CD4-positive, alpha-beta memory T cell (primary cell): ENCODE results near the gene STX8. TPM values are rescaled to one million over a fixed set of nuclear protein-coding genes. Genes with fewer than 3 reads are reported as not detected.
"Not testable (repeated sequence)": the region's sequence is repeated elsewhere in the genome, so short reads cannot be mapped to it uniquely, and the experiment has no call there.

ENCODE experiments used
- CTCF ChIA-PET: fragments of 350-600 bp; sonication (Branson Sonifier 250); formaldehyde crosslinking; loops from one replicate; lab custom pipeline; 2021; ENCODE audit warnings: inconsistent platforms; ENCODE audit not compliant: partially characterized antibody; lab: Charles Lee
- POLR2A ChIA-PET: fragments of 350-600 bp; sonication (Branson Sonifier 250); formaldehyde crosslinking; loops from one replicate; lab custom pipeline; 2021; ENCODE audit not compliant: partially characterized antibody; lab: Charles Lee
- DNase-seq, 5 donors: peaks; one replicate each; pipeline versions ENCODE4 v3.0.0 to v3.0.0-alpha.2; 2020 to 2022; ENCODE audit warnings: mixed read lengths in 1 of 5
- H3K27ac ChIP-seq: one replicate; pipeline ENCODE4 v1.7.0; 2013; ENCODE audit warnings: low read depth, low read length
- H3K27me3 ChIP-seq: 2 replicates; pipeline ENCODE4 v1.7.0; 2013; ENCODE audit warnings: mild to moderate bottlenecking, low read length, moderate library complexity; ENCODE audit not compliant: insufficient read depth
- H3K36me3 ChIP-seq: 2 replicates; pipeline ENCODE4 v1.7.0; 2013; ENCODE audit warnings: mild to moderate bottlenecking, low read length, moderate library complexity; ENCODE audit not compliant: insufficient read depth
- H3K4me1 ChIP-seq: 2 replicates; pipeline ENCODE4 v1.7.0; 2013; ENCODE audit warnings: mild to moderate bottlenecking, low read length, moderate library complexity; ENCODE audit not compliant: insufficient read depth
- H3K4me3 ChIP-seq, 2 donors: one replicate each; pipeline ENCODE4 v1.7.0; 2013; ENCODE audit warnings: low read length in 2 of 2, mild to moderate bottlenecking in 1 of 2
- H3K9me3 ChIP-seq, 2 donors: one replicate each; pipeline ENCODE4 v1.7.0; 2013; ENCODE audit warnings: low read length in 2 of 2, control low read depth in 1 of 2; ENCODE audit not compliant: control insufficient read depth in 1 of 2
- H3K27ac Mint-ChIP-seq, 7 donors: one replicate each; pipeline ENCODE4 v1.8.0; 2020 to 2021; ENCODE audit warnings: mixed read lengths in 7 of 7, mild to moderate bottlenecking in 6 of 7, inconsistent platforms in 3 of 7, moderate library complexity in 3 of 7
- H3K27me3 Mint-ChIP-seq, 2 donors: one replicate each; pipeline ENCODE4 v1.8.0; 2020 to 2021; ENCODE audit warnings: mixed read lengths in 2 of 2
- H3K36me3 Mint-ChIP-seq, 2 donors: one replicate each; pipeline ENCODE4 v1.8.0; 2020 to 2021; ENCODE audit warnings: mixed read lengths in 2 of 2, inconsistent platforms in 1 of 2, mild to moderate bottlenecking in 1 of 2
- H3K4me1 Mint-ChIP-seq, 4 donors: one replicate each; pipeline ENCODE4 v1.8.0; 2020 to 2021; ENCODE audit warnings: mixed read lengths in 4 of 4, mild to moderate bottlenecking in 1 of 4
- H3K4me3 Mint-ChIP-seq, 8 donors: one replicate each; pipeline ENCODE4 v1.8.0; 2020 to 2021; ENCODE audit warnings: mixed read lengths in 8 of 8, mild to moderate bottlenecking in 7 of 8, moderate library complexity in 6 of 8, inconsistent platforms in 3 of 8
- H3K9me3 Mint-ChIP-seq, 8 donors: one replicate each; pipeline ENCODE4 v1.8.0; 2020 to 2021; ENCODE audit warnings: mixed read lengths in 8 of 8, mild to moderate bottlenecking in 5 of 8, inconsistent platforms in 3 of 8, moderate library complexity in 1 of 8
- intact Hi-C: fragments of 100-400 bp; cut with micrococcal nuclease; formaldehyde crosslinking; loops from one replicate; pipeline ENCODE4 v1.15.1; 2023
- polyA plus RNA-seq, 2 donors: library from polyadenylated mRNA; unstranded; fragments of 300-500 nt; fragmentation: Illumina TruSeq; gene quantifications; one replicate each; pipeline ENCODE4 v1.2.3, GENCODE V29; 2021
- total RNA-seq, 2 experiments: library from RNA; stranded (reverse); gene quantifications; one replicate each; pipeline ENCODE4 v1.2.3, GENCODE V29; 2021

STX8 gene
- total and polyA plus RNA-seq, 4 experiments from 2014 or later = 54.2 to 206 (median 108) TPM

DNA sequence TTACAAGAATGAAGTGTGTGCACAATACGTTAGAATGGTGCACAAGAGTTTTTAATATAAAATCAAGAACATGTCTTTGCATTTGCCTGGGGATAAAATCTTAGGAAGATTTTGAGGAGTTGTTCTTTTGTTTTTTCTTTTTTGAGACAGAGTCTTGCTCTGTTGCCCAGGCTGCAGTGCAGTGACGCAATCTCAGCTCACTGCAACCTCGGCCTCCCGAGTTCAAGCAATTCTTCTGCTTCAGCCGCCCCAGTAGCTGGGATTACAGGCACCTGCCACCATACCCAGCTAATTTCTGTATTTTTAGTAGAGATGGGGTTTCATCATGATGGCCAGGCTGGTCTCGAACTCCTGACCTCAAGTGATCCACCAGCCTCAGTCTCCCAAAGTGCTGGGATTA, 128.3 kb downstream of the STX8 start:
- POLR2A ChIA-PET, H3K4me1 ChIP-seq, DNase-seq, intact Hi-C loops, H3K9me3 Mint-ChIP-seq, H3K36me3 ChIP-seq, H3K27me3 Mint-ChIP-seq, H3K36me3 Mint-ChIP-seq, H3K9me3 ChIP-seq, H3K4me3 Mint-ChIP-seq, H3K27ac Mint-ChIP-seq, H3K27me3 ChIP-seq, H3K27ac ChIP-seq, H3K4me3 ChIP-seq, H3K4me1 Mint-ChIP-seq: not testable (repeated sequence)
- CTCF ChIA-PET = interaction anchor here (0.7 to 1.5 kb wide), 3 partner anchors 23 to 43 kb away, joined by 3 to 4 read pairs (median 3); no protein-coding TSS in a partner anchor

DNA sequence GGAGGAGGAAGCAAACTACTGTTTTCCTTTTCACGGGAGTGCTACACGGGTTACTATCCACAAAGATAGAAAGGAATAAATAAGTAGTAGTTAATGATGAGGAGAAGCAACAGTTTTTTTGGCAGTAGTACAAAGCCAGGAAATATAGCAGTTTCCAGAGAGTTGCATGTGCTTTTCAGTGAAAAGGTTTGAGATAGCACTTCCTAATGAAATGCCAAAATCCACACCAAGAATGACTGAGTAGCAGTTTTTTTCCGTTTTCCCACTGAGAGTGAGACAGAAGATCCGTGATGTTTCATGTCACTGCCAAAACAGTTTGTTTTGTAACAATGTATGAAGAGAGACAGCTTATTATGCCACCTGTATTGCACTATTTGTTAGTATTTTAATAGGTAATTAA, 129.1 kb downstream of the STX8 start:
- CTCF ChIA-PET = interaction anchor here (1.5 kb wide), 2 partner anchors 24 to 42 kb away, joined by 3 to 4 read pairs; no protein-coding TSS in a partner anchor

DNA sequence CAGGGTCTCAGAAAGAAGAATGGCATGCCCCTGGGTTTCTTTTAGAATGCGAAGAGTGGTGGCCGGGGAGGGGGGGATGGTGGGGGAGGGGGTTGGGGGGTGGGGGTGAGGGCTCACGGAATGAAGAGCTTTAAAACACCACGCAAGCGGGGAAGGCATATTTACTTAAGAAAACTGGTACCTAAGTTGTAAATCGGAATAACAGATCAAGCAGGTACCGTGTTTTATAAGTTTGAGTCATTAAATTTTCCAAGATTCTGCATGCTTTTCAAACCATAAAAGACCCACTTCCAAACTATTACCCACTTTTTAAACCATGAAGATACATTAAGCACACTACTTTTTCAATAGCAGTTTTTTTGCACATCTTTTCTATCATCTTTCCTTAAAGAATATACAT, 130.2 kb downstream of the STX8 start:
- Histone ChIP-seq H3K27me3 (no peaks in the 10 kb centered on the region), H3K27ac (no peak overlapping the region), H3K36me3 (no peaks in the 10 kb centered on the region), H3K4me1 (no peaks in the 10 kb centered on the region), H3K4me3 (no peak overlapping the region), H3K9me3 (no peaks in the 10 kb centered on the region)
- H3K4me1 Mint-ChIP-seq = peaks cover 0 to 3% (median 0%) of the 10 kb centered on the region in 4 donors
- no peak overlapping the region for H3K4me3 Mint-ChIP-seq
- H3K9me3 Mint-ChIP-seq = no peaks in the 10 kb centered on the region
- no peak for DNase-seq
- CTCF ChIA-PET = no interaction called here
- H3K27me3 Mint-ChIP-seq = no peaks in the 10 kb centered on the region
- no peak overlapping the region for H3K27ac Mint-ChIP-seq
- intact Hi-C loops = no loop called here
- H3K36me3 Mint-ChIP-seq = peaks cover 5 to 9% of the 10 kb centered on the region in 2 donors
- POLR2A ChIA-PET = no interaction called here

More for the DNA sequence above, 129.1 kb downstream of the STX8 start:
- POLR2A ChIA-PET = no interaction called here
- Histone ChIP-seq H3K36me3 (no peaks in the 10 kb centered on the region), H3K9me3 (no peaks in the 10 kb centered on the region), H3K27ac (no peak overlapping the region), H3K4me3 (no peak overlapping the region), H3K4me1 (no peaks in the 10 kb centered on the region), H3K27me3 (no peaks in the 10 kb centered on the region)
- no peak for DNase-seq
- no peak overlapping the region for H3K4me3 Mint-ChIP-seq
- H3K9me3 Mint-ChIP-seq = no peaks in the 10 kb centered on the region
- H3K27ac Mint-ChIP-seq = peak overlapping the region in 1 of 7 donors; percentile 15
- H3K4me1 Mint-ChIP-seq = peaks cover 0 to 1% (median 0%) of the 10 kb centered on the region in 4 donors
- intact Hi-C loops = no loop called here
- H3K27me3 Mint-ChIP-seq = no peaks in the 10 kb centered on the region
- H3K36me3 Mint-ChIP-seq = peaks cover 5 to 6% of the 10 kb centered on the region in 2 donors

DNA sequence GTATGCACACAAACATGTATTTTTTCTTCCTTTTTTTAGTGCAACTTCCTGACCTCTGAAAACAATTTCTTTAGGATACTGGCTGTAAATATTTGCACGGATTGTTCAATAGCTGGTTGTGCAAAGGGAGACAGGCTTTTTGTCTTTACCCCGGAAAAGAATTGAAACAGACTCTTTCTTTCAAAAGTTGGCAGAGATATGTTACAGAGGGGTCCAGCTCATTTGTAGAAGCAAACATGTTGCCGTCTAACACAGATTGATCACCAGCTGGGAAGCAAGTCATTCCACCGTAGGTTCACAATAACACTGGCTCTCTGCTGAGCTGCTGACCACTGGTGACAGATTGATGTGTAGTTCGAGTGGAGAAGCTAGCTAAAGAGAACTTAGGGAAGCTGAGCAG, 130.9 kb downstream of the STX8 start:
- no peak overlapping the region for H3K4me3 Mint-ChIP-seq
- H3K27ac Mint-ChIP-seq = no peak overlapping the region
- no peaks in the 10 kb centered on the region for H3K4me1 ChIP-seq
- ChIA-PET CTCF (no interaction called here), POLR2A (no interaction called here)
- H3K4me1 Mint-ChIP-seq = peaks cover 0 to 3% (median 0%) of the 10 kb centered on the region in 4 donors
- H3K27ac ChIP-seq = no peak overlapping the region
- no peak for DNase-seq
- H3K27me3 ChIP-seq = no peaks in the 10 kb centered on the region
- intact Hi-C loops = no loop called here
- no peaks in the 10 kb centered on the region for H3K9me3 ChIP-seq
- no peaks in the 10 kb centered on the region for H3K27me3 Mint-ChIP-seq
- no peaks in the 10 kb centered on the region for H3K36me3 ChIP-seq
- H3K36me3 Mint-ChIP-seq = peaks cover 5 to 13% of the 10 kb centered on the region in 2 donors
- no peaks in the 10 kb centered on the region for H3K9me3 Mint-ChIP-seq
- H3K4me3 ChIP-seq = no peak overlapping the region

DNA sequence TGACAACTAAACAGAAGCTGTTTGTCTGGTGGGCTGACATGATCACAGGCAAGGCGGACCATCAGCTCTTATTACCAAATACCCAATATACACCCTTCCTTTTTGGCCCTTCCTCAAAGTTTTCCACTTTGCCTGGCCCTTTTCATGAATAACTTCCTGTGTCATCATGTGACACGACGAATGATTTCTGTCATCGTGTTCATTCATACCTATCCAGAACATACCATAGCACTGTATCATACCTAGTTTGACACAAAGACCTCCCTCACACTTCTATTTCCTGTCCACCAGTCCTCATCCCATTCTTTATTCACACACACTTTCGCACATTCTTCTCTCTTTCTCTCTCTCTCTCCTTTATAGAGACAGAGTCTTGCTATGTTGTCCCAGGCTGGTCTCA, 131.8 kb downstream of the STX8 start:
- H3K27me3 Mint-ChIP-seq = no peaks in the 10 kb centered on the region
- H3K4me1 Mint-ChIP-seq = peaks cover 0 to 4% (median 0%) of the 10 kb centered on the region in 4 donors
- peak overlapping the region in 1 of 7 donors; percentile 9 for H3K27ac Mint-ChIP-seq
- peaks cover 5 to 17% of the 10 kb centered on the region in 2 donors for H3K36me3 Mint-ChIP-seq
- no peaks in the 10 kb centered on the region for H3K36me3 ChIP-seq
- no peaks in the 10 kb centered on the region for H3K9me3 ChIP-seq
- no peaks in the 10 kb centered on the region for H3K27me3 ChIP-seq
- H3K27ac ChIP-seq = no peak overlapping the region
- intact Hi-C loops = no loop called here
- no peaks in the 10 kb centered on the region for H3K9me3 Mint-ChIP-seq
- CTCF ChIA-PET = no interaction called here
- H3K4me3 ChIP-seq = no peak overlapping the region
- no peak for DNase-seq
- POLR2A ChIA-PET = no interaction called here
- H3K4me3 Mint-ChIP-seq = no peak overlapping the region
- H3K4me1 ChIP-seq = no peaks in the 10 kb centered on the region

DNA sequence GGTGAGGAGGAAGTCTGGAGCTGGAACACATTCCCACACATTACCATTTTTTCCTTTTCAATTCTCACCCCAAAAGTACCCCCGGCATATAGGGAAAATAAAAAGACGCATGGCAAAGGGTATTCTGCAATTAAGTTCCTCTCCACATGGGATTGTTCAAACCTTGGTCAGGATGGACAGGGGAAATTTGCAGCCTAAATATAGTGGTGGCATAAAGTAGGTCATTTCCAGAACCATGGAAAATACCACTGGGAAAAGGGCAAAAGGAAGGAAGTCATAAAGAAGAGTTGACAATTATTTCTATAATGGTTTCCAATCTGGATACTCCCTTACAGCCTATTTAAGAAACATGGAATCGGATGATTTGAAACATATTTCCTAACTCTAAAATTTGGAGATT, 135.8 kb downstream of the STX8 start:
- CTCF ChIA-PET = no interaction called here

DNA sequence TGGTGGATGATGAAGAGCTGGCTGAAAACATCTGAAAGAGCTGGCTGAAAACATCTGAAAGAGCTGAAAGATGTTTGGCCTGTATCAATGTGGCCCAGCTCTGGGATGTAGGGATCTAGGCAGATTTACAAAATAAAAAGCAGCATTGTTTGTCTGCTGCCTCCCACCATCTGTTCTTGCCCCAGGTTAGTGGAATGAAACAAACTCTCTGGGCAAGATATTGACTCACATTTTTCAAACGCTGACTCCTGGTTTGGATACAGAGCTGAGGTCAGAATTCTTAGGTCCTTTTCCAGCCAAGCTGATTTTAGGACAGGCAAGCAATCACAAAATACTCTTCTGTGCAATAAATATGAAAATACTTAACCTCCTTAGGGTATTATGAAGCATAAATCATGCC, 139.0 kb downstream of the STX8 start:
- Histone ChIP-seq H3K9me3 (no peaks in the 10 kb centered on the region), H3K27ac (no peak overlapping the region), H3K4me1 (peaks cover 18% of the 10 kb centered on the region), H3K4me3 (no peak overlapping the region), H3K36me3 (no peaks in the 10 kb centered on the region), H3K27me3 (no peaks in the 10 kb centered on the region)
- no peak overlapping the region for H3K4me3 Mint-ChIP-seq
- H3K4me1 Mint-ChIP-seq = peaks cover 25 to 30% (median 25%) of the 10 kb centered on the region in 4 donors
- ChIA-PET CTCF (no interaction called here), POLR2A (no interaction called here)
- H3K9me3 Mint-ChIP-seq = peaks cover 0 to 2% (median 0%) of the 10 kb centered on the region in 8 donors
- H3K36me3 Mint-ChIP-seq = peaks cover 12 to 30% of the 10 kb centered on the region in 2 donors
- no peaks in the 10 kb centered on the region for H3K27me3 Mint-ChIP-seq
- no peak overlapping the region for H3K27ac Mint-ChIP-seq
- no peak for DNase-seq
- intact Hi-C loops = no loop called here

More for the DNA sequence above, 135.8 kb downstream of the STX8 start:
- Histone ChIP-seq H3K27me3 (no peaks in the 10 kb centered on the region), H3K36me3 (no peaks in the 10 kb centered on the region), H3K4me1 (no peaks in the 10 kb centered on the region), H3K4me3 (no peak overlapping the region), H3K27ac (no peak overlapping the region), H3K9me3 (no peaks in the 10 kb centered on the region)
- peaks cover 0 to 7% (median 4%) of the 10 kb centered on the region in 4 donors for H3K4me1 Mint-ChIP-seq
- POLR2A ChIA-PET = no interaction called here
- peaks cover 10 to 27% of the 10 kb centered on the region in 2 donors for H3K36me3 Mint-ChIP-seq
- DNase-seq = no peak
- H3K9me3 Mint-ChIP-seq = no peaks in the 10 kb centered on the region
- H3K4me3 Mint-ChIP-seq = no peak overlapping the region
- intact Hi-C loops = no loop called here
- H3K27ac Mint-ChIP-seq = peak overlapping the region in 1 of 7 donors; percentile 59
- no peaks in the 10 kb centered on the region for H3K27me3 Mint-ChIP-seq
